GM23338 (cell line): ENCODE data around the gene MINDY1. TPM values are rescaled to one million over a fixed set of nuclear protein-coding genes. Genes with fewer than 3 reads are reported as not detected.

ENCODE experiments used
- ATAC-seq: fragments of 200-7000 bp; cut with Tn5 transposase; 3 replicates; pipeline ENCODE4 v1.9.1; 2020
- DNase-seq: peaks from one replicate; pipeline ENCODE4 v3.0.0-alpha.2; 2015; ENCODE audit warnings: low spot score
- H2AFZ ChIP-seq: fragments of 200-600 bp; sonication (generic); 2 replicates; pipeline ENCODE4 v1.8.0; 2016; ENCODE audit warnings: antibody characterized with exemption, mild to moderate bottlenecking, moderate library complexity
- H3F3A ChIP-seq: fragments of 200-600 bp; sonication (generic); replicated peaks from 2 replicates; pipeline ENCODE4 v1.8.0; 2017; ENCODE audit warnings: antibody characterized with exemption, mixed run types, low read depth
- H3K27ac ChIP-seq: fragments of 200-600 bp; sonication (generic); 2 replicates; pipeline ENCODE4 v1.6.1; 2016; ENCODE audit warnings: low read depth
- H3K27me3 ChIP-seq: fragments of 200-600 bp; sonication (generic); 2 replicates; pipeline ENCODE4 v1.8.0; 2016; ENCODE audit warnings: mild to moderate bottlenecking, mixed run types, moderate library complexity; ENCODE audit not compliant: insufficient read depth
- H3K36me3 ChIP-seq: fragments of 200-600 bp; sonication (generic); 2 replicates; pipeline ENCODE4 v1.8.0; 2016; ENCODE audit warnings: mild to moderate bottlenecking; ENCODE audit not compliant: insufficient read depth
- H3K4me1 ChIP-seq: fragments of 200-600 bp; sonication (generic); 2 replicates; pipeline ENCODE4 v1.8.0; 2016; ENCODE audit warnings: mild to moderate bottlenecking, moderate library complexity; ENCODE audit not compliant: insufficient read depth
- H3K4me2 ChIP-seq: fragments of 200-600 bp; sonication (generic); 2 replicates; pipeline ENCODE4 v1.7.1; 2017; ENCODE audit warnings: mixed run types
- H3K4me3 ChIP-seq: fragments of 200-600 bp; sonication (generic); 2 replicates; pipeline ENCODE4 v1.6.1; 2016; ENCODE audit warnings: mixed run types
- H3K79me2 ChIP-seq: fragments of 200-600 bp; sonication (generic); replicated peaks from 2 replicates; pipeline ENCODE4 v1.8.0; 2017; ENCODE audit warnings: mild to moderate bottlenecking; ENCODE audit not compliant: insufficient read depth
- H3K9me2 ChIP-seq: fragments of 200-600 bp; sonication (generic); 2 replicates; pipeline ENCODE4 v1.8.0; 2017; ENCODE audit not compliant: insufficient read depth
- H4K20me1 ChIP-seq: fragments of 200-600 bp; sonication (generic); replicated peaks from 2 replicates; pipeline ENCODE4 v1.8.0; 2017; ENCODE audit warnings: mild to moderate bottlenecking; ENCODE audit not compliant: insufficient read depth
- H3K27ac Mint-ChIP-seq: 2 replicates; pipeline ENCODE4 v1.8.0; 2020; ENCODE audit warnings: inconsistent platforms, mild to moderate bottlenecking, moderate library complexity, mixed read lengths
- H3K27me3 Mint-ChIP-seq: 3 replicates; pipeline ENCODE4 v1.8.0; 2022; ENCODE audit warnings: low read depth, mild to moderate bottlenecking, moderate library complexity, mixed read lengths, inconsistent platforms; ENCODE audit not compliant: insufficient read depth, poor library complexity
- H3K36me3 Mint-ChIP-seq: 3 replicates; pipeline ENCODE4 v1.8.0; 2021; ENCODE audit warnings: low read depth, mild to moderate bottlenecking, inconsistent platforms, moderate library complexity, mixed read lengths
- H3K4me1 Mint-ChIP-seq: 3 replicates; pipeline ENCODE4 v1.8.0; 2020; ENCODE audit warnings: mild to moderate bottlenecking, inconsistent platforms, mixed read lengths
- H3K4me3 Mint-ChIP-seq: 3 replicates; pipeline ENCODE4 v1.8.0; 2021; ENCODE audit warnings: moderate library complexity, mild to moderate bottlenecking, inconsistent platforms, mixed read lengths
- H3K9me3 Mint-ChIP-seq: 3 replicates; pipeline ENCODE4 v1.8.0; 2020; ENCODE audit warnings: moderate library complexity, mild to moderate bottlenecking, inconsistent platforms, mixed read lengths
- CREB1 ChIP-seq: fragments of 250-450 bp; sonication (Bioruptor Pico); IDR thresholded peaks from 2 replicates; pipeline ENCODE4 v1.5.0; 2020; ENCODE audit warnings: low read depth, mild to moderate bottlenecking, moderate library complexity
- CTCF ChIP-seq, 2 experiments: fragments of 200-600 bp in 1 of 2; sonication (generic) in 1 of 2; conservative IDR thresholded peaks; 2 replicates each; pipeline versions ENCODE4 v1.5.1 to v1.6.1; 2016 to 2017; ENCODE audit warnings: antibody characterized with exemption in 2 of 2, low read depth in 2 of 2, mild to moderate bottlenecking in 2 of 2, moderate library complexity in 1 of 2
- ETS1 ChIP-seq: IDR thresholded peaks from 2 replicates; pipeline ENCODE4 v1.6.1; 2016; ENCODE audit warnings: antibody characterized with exemption
- EZH2 ChIP-seq: fragments of 200-600 bp; sonication (generic); IDR thresholded peaks from one replicate; pipeline ENCODE4 v1.8.0; 2017; ENCODE audit warnings: antibody characterized with exemption, mild to moderate bottlenecking, low read depth; ENCODE audit not compliant: unreplicated experiment
- EZH2phosphoT487 ChIP-seq: fragments of 200-600 bp; sonication (generic); IDR thresholded peaks from one replicate; pipeline ENCODE4 v1.8.1; 2018; ENCODE audit warnings: antibody characterized with exemption; ENCODE audit not compliant: unreplicated experiment
- JUNB ChIP-seq: IDR thresholded peaks from one replicate; pipeline ENCODE4 v1.6.1; 2016; ENCODE audit warnings: antibody characterized with exemption; ENCODE audit not compliant: unreplicated experiment
- NANOG ChIP-seq: IDR thresholded peaks from 2 replicates; pipeline ENCODE4 v1.6.1; 2016; ENCODE audit warnings: antibody characterized with exemption, borderline replicate concordance
- POLR2AphosphoS5 ChIP-seq: IDR thresholded peaks from 2 replicates; pipeline ENCODE4 v1.6.1; 2016; ENCODE audit warnings: antibody characterized with exemption, low read depth
- REST ChIP-seq: IDR thresholded peaks from one replicate; pipeline ENCODE4 v1.6.1; 2018; ENCODE audit warnings: antibody characterized with exemption; ENCODE audit not compliant: unreplicated experiment
- STAT1 ChIP-seq: IDR thresholded peaks from one replicate; pipeline ENCODE4 v1.6.1; 2016; ENCODE audit warnings: antibody characterized with exemption; ENCODE audit not compliant: unreplicated experiment
- ZNF114 ChIP-seq: fragments of 250-450 bp; sonication (Bioruptor Pico); IDR thresholded peaks from 2 replicates; pipeline ENCODE4 v1.5.0; 2020; ENCODE audit warnings: mild to moderate bottlenecking, moderate library complexity
- ZNF331 ChIP-seq: fragments of 250-450 bp; sonication (Bioruptor Pico); IDR thresholded peaks from 2 replicates; pipeline ENCODE4 v1.5.0; 2020; ENCODE audit warnings: low read depth, mild to moderate bottlenecking, moderate library complexity
- ZNF462 ChIP-seq: fragments of 250-450 bp; sonication (Bioruptor Pico); IDR thresholded peaks from 2 replicates; pipeline ENCODE4 v1.5.0; 2020; ENCODE audit warnings: mild to moderate bottlenecking, moderate library complexity
- polyA plus RNA-seq: library from polyadenylated mRNA; unstranded; fragments of >200 nt; fragmentation: Nextera tagmentation; extraction: Ambion mirVana; gene quantifications from 2 replicates; pipeline ENCODE4 v1.2.1, GENCODE V29; 2016
- total RNA-seq: library from RNA; depleted of rRNA; stranded (reverse); fragments of >200 nt; shearing (Covaris generic); gene quantifications from 2 replicates; pipeline ENCODE4 v1.2.3, GENCODE V29; 2014

MINDY1 gene
- total and polyA plus RNA-seq, 2 experiments from 2014 or later: 4.5 to 10.3 TPM

GRCh38 chr1:150960646-150961045, 46.1 kb downstream of the MINDY1 start:
- Mint-ChIP-seq H3K36me3 (peaks cover 87% of the 10 kb centered on the region), H3K4me1 (no peaks in the 10 kb centered on the region), H3K4me3 (no peak overlapping the region), H3K27ac (no peak overlapping the region), H3K27me3 (peaks cover 4% of the 10 kb centered on the region), H3K9me3 (no peaks in the 10 kb centered on the region; the same call in 2 of the 3 replicates)
- Histone ChIP-seq H3K79me2 (no peaks in the 10 kb centered on the region), H4K20me1 (peaks cover 6% of the 10 kb centered on the region), H3K36me3 (peaks cover 47% of the 10 kb centered on the region), H3K4me2 (no peak overlapping the region), H3K4me3 (no peak overlapping the region), H3K27me3 (no peaks in the 10 kb centered on the region), H3K4me1 (no peaks in the 10 kb centered on the region), H2AFZ (no peak overlapping the region), H3K27ac (no peak overlapping the region), H3F3A (peaks cover 18% of the 10 kb centered on the region; the same call in 1 of the 2 replicates), H3K9me2 (no peaks in the 10 kb centered on the region)
- TF ChIP-seq CREB1 (CRISPR knock-in tag): no peak
- TF ChIP-seq EZH2phosphoT487: no peak
- TF ChIP-seq NANOG: no peak
- TF ChIP-seq REST: no peak
- no peak for TF ChIP-seq ZNF462
- TF ChIP-seq POLR2AphosphoS5: no peak
- no peak for TF ChIP-seq STAT1
- no peak for TF ChIP-seq CTCF (conservative IDR thresholded peaks at IDR 0.05; ENCODE audit: low read depth in 2 of 2)
- TF ChIP-seq ZNF114: no peak
- no peak for TF ChIP-seq EZH2
- no peak for TF ChIP-seq ETS1
- no peak for TF ChIP-seq JUNB
- TF ChIP-seq ZNF331 (CRISPR knock-in tag): no peak
- no peak for DNase-seq
- ATAC-seq: no peak
